H1 (cell line): ENCODE results near the gene CCDC107. TPM values are rescaled to one million over a fixed set of nuclear protein-coding genes. Genes with fewer than 3 reads are reported as not detected.

Experiments used
- ASH2L ChIP-seq: fragments of 200-600, 300-600 bp; sonication (generic); IDR thresholded peaks from one replicate; pipeline ENCODE4 v1.7.1; 2017; ENCODE audit warnings: low read length
- ATF3 ChIP-seq: IDR thresholded peaks from 2 replicates; pipeline ENCODE4 v1.6.1; 2011; ENCODE audit warnings: low read depth, mild to moderate bottlenecking, low read length; ENCODE audit not compliant: insufficient read depth
- BCL11A ChIP-seq, 2 experiments: IDR thresholded peaks; one replicate each; pipeline ENCODE4 v1.6.1; 2011; ENCODE audit warnings: low read depth in 2 of 2, low read length in 2 of 2, mild to moderate bottlenecking in 2 of 2
- CBX5 ChIP-seq: fragments of 300-800, 300-1000 bp; sonication (generic); IDR thresholded peaks from 2 replicates; pipeline ENCODE4 v1.7.1; 2016; ENCODE audit warnings: antibody characterized with exemption, low read length, low read depth
- CEBPB ChIP-seq: IDR thresholded peaks from 2 replicates; pipeline ENCODE4 v1.6.1; 2012; ENCODE audit warnings: low read depth, low read length
- CHD1 ChIP-seq: IDR thresholded peaks from 2 replicates; pipeline ENCODE4 v1.6.1; 2012; ENCODE audit warnings: low read depth, low read length, improper control_type of control experiment
- CHD7 ChIP-seq: fragments of 300-600 bp; sonication (generic); IDR thresholded peaks from 2 replicates; pipeline ENCODE4 v1.7.1; 2012; ENCODE audit warnings: low read length, moderate library complexity, mild to moderate bottlenecking, inconsistent platforms; ENCODE audit not compliant: insufficient replicate concordance
- EGR1 ChIP-seq: IDR thresholded peaks from 2 replicates; pipeline ENCODE4 v1.6.1; 2011; ENCODE audit warnings: low read depth, low read length, borderline replicate concordance
- POLR2AphosphoS5 ChIP-seq: IDR thresholded peaks from 2 replicates; pipeline ENCODE4 v1.6.1; 2011; ENCODE audit warnings: low read depth, low read length
- SIRT6 ChIP-seq: IDR thresholded peaks from one replicate; pipeline ENCODE4 v1.7.1; 2012; ENCODE audit warnings: low read length, inconsistent platforms
- SIX5 ChIP-seq: IDR thresholded peaks from 2 replicates; pipeline ENCODE4 v1.6.1; 2011; ENCODE audit warnings: mild to moderate bottlenecking, low read depth, low read length
- SP4 ChIP-seq: IDR thresholded peaks from 2 replicates; pipeline ENCODE4 v1.6.1; 2012; ENCODE audit warnings: low read length, inconsistent platforms
- SRF ChIP-seq: IDR thresholded peaks from 2 replicates; pipeline ENCODE4 v1.6.1; 2011; ENCODE audit warnings: mild to moderate bottlenecking, low read depth, low read length, moderate library complexity
- polyA plus RNA-seq, 7 experiments: library from polyadenylated mRNA; depleted of rRNA in 3 of 7; stranded (reverse) in 5 of 7; unstranded in 2 of 7; fragments of >200 nt in 5 of 7; fragments of 200-250 nt in 2 of 7; gene quantifications; 1 replicate in 5 of 7; 2 replicates in 1 of 7; 4 replicates in 1 of 7; pipeline versions ENCODE4 v1.2.1 to v1.2.3, GENCODE V29; 2011 to 2013; ENCODE audit warnings: missing spikeins in 2 of 7, mixed read lengths in 2 of 7
- total RNA-seq: library from RNA; stranded (reverse); fragmentation: NEBNext Ultra II Directional; extraction: Animal tissue kit (Norgen Biotek cat#: 25700); gene quantifications from 2 replicates; pipeline ENCODE4 v1.2.1, GENCODE V29; 2021

Gene CCDC107
- total and polyA plus RNA-seq, 2 of the 8 experiments (the other 6 are each of a cell fraction or from before 2014, with no cell fraction given), result 8.2 to 9.0 TPM

GRCh38 chr9:35687972-35688557 lies 30.0 kb downstream of the CCDC107 start (continued):
- no peak for TF ChIP-seq CHD7
- no peak for TF ChIP-seq ATF3
- TF ChIP-seq CBX5, result no peak
- TF ChIP-seq POLR2AphosphoS5, result no peak
- TF ChIP-seq SP4, result no peak
- no peak for TF ChIP-seq BCL11A (IDR thresholded peaks at IDR 0.05; ENCODE audit: low read depth in 2 of 2, low read length in 2 of 2)
- TF ChIP-seq SIRT6, result no peak
- TF ChIP-seq CHD1, result no peak
- no peak for TF ChIP-seq SRF
- no peak for TF ChIP-seq SIX5
- TF ChIP-seq ASH2L, result no peak
- TF ChIP-seq EGR1, result no peak
- no peak for TF ChIP-seq CEBPB
- TF ChIP-seq, all 59 proteins: peak for 0
